ENCODE data around the gene YBEY.

DNA sequence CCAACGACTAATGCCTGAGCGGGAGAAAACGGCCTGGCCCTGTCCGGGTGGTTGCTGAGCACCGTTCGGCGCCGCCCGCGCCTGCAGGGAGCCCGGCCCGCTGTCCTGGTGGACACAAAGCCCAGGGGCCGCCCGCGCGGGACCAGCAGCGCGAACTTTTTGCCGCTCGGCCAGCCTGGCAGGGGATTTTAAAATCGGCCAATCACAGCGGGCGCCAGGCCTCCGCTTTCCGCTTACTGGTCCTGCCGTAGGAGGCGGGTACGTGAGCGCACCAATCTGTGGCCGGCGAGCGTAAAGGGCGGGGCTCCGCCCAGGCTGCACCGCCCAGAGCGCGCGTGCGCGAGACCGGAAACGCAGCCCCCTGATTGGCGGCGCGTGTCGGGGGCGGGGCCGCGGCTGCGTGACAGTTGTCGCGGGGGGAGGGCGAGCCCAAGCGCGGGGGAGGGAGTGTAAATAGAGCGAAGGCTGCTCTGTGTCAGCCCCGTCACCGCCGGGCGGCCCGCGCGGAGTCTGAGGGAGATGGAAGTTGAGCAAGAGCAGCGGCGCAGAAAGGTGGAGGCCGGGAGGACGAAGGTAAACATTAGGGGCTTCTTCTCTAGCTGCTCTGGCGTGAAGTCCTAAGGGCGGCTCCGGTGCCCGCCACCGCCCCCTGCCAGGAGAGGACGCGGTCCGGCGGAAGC lies 37.7 kb downstream of the YBEY start, which contains the start of the genes C21orf58 and PCNT:
- TF ChIP-seq EZH2 (IDR thresholded peaks at IDR 0.05; ENCODE audit: insufficient read depth, poor library complexity, severe bottlenecking) (no peak), EZH2phosphoT487 (IDR thresholded peaks at IDR 0.05; ENCODE audit: insufficient read depth, low read depth) (no peak)

Measured in GM23248 (cell line).